ENCODE data around the gene GYG1. TPM values are rescaled to one million over a fixed set of nuclear protein-coding genes. Genes with fewer than 3 reads are reported as not detected.

Gene GYG1
- total RNA-seq, 1 experiment from 2014 or later, result 34.8 TPM

DNA sequence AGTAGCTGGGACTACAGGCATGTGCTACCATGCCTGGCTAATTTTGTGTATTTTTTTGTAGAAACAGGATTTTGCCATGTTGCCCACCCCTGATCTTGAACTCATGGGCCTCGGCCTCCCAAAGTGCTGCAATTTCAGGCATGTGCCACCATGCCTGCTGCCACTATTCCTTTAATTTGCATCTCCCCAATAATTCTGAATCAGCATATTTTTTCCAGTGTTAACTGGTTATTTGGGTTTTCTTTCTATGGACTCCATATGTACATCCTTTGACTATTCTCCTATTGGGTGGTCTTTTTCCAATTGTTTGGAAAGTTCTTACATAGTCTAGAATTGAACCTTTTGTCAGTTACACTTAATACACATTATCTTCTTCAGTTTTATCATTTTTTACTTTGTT, 66.9 kb downstream of the GYG1 start:
- Mint-ChIP-seq H3K36me3 (peaks cover 68% of the 10 kb centered on the region), H3K9me3 (no peaks in the 10 kb centered on the region), H3K27ac (no peak overlapping the region), H3K4me1 (peaks cover 6% of the 10 kb centered on the region; the same call in 1 of the 2 replicates), H3K4me3 (no peak overlapping the region), H3K27me3 (ENCODE audit: low read depth) (no peaks in the 10 kb centered on the region)
- DNase-seq (ENCODE audit: low spot score) (no peak), ATAC-seq (no peak)
- CTCF ChIA-PET, result no interaction called here
- POLR2A ChIA-PET, result no interaction called here
- TF ChIP-seq, protein P1, sequence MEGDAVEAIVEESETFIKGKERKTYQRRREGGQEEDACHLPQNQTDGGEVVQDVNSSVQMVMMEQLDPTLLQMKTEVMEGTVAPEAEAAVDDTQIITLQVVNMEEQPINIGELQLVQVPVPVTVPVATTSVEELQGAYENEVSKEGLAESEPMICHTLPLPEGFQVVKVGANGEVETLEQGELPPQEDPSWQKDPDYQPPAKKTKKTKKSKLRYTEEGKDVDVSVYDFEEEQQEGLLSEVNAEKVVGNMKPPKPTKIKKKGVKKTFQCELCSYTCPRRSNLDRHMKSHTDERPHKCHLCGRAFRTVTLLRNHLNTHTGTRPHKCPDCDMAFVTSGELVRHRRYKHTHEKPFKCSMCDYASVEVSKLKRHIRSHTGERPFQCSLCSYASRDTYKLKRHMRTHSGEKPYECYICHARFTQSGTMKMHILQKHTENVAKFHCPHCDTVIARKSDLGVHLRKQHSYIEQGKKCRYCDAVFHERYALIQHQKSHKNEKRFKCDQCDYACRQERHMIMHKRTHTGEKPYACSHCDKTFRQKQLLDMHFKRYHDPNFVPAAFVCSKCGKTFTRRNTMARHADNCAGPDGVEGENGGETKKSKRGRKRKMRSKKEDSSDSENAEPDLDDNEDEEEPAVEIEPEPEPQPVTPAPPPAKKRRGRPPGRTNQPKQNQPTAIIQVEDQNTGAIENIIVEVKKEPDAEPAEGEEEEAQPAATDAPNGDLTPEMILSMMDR (IDR thresholded peaks at IDR 0.05), result no peak
- TF ChIP-seq, protein P2, sequence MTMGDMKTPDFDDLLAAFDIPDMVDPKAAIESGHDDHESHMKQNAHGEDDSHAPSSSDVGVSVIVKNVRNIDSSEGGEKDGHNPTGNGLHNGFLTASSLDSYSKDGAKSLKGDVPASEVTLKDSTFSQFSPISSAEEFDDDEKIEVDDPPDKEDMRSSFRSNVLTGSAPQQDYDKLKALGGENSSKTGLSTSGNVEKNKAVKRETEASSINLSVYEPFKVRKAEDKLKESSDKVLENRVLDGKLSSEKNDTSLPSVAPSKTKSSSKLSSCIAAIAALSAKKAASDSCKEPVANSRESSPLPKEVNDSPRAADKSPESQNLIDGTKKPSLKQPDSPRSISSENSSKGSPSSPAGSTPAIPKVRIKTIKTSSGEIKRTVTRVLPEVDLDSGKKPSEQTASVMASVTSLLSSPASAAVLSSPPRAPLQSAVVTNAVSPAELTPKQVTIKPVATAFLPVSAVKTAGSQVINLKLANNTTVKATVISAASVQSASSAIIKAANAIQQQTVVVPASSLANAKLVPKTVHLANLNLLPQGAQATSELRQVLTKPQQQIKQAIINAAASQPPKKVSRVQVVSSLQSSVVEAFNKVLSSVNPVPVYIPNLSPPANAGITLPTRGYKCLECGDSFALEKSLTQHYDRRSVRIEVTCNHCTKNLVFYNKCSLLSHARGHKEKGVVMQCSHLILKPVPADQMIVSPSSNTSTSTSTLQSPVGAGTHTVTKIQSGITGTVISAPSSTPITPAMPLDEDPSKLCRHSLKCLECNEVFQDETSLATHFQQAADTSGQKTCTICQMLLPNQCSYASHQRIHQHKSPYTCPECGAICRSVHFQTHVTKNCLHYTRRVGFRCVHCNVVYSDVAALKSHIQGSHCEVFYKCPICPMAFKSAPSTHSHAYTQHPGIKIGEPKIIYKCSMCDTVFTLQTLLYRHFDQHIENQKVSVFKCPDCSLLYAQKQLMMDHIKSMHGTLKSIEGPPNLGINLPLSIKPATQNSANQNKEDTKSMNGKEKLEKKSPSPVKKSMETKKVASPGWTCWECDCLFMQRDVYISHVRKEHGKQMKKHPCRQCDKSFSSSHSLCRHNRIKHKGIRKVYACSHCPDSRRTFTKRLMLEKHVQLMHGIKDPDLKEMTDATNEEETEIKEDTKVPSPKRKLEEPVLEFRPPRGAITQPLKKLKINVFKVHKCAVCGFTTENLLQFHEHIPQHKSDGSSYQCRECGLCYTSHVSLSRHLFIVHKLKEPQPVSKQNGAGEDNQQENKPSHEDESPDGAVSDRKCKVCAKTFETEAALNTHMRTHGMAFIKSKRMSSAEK (CRISPR knock-in tag; IDR thresholded peaks at IDR 0.05; ENCODE audit: borderline replicate concordance), result no peak
- TF ChIP-seq, protein P3, sequence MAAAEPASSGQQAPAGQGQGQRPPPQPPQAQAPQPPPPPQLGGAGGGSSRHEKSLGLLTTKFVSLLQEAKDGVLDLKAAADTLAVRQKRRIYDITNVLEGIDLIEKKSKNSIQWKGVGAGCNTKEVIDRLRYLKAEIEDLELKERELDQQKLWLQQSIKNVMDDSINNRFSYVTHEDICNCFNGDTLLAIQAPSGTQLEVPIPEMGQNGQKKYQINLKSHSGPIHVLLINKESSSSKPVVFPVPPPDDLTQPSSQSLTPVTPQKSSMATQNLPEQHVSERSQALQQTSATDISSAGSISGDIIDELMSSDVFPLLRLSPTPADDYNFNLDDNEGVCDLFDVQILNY (CRISPR knock-in tag; IDR thresholded peaks at IDR 0.05), result no peak
- TF ChIP-seq CBFB (CRISPR knock-in tag; IDR thresholded peaks at IDR 0.05; ENCODE audit: low read depth) (no peak), ZNF317 (CRISPR knock-in tag; IDR thresholded peaks at IDR 0.05; ENCODE audit: borderline replicate concordance, low read depth) (no peak), RORB (CRISPR knock-in tag; IDR thresholded peaks at IDR 0.05) (no peak), PRRX2 (CRISPR knock-in tag; IDR thresholded peaks at IDR 0.05) (no peak), ZNF232 (CRISPR knock-in tag; IDR thresholded peaks at IDR 0.05) (no peak), ZNF416 (CRISPR knock-in tag; IDR thresholded peaks at IDR 0.05) (no peak), NFYB (CRISPR knock-in tag; conservative IDR thresholded peaks at IDR 0.05; ENCODE audit: low read depth) (no peak)
- TF ChIP-seq, protein P4, sequence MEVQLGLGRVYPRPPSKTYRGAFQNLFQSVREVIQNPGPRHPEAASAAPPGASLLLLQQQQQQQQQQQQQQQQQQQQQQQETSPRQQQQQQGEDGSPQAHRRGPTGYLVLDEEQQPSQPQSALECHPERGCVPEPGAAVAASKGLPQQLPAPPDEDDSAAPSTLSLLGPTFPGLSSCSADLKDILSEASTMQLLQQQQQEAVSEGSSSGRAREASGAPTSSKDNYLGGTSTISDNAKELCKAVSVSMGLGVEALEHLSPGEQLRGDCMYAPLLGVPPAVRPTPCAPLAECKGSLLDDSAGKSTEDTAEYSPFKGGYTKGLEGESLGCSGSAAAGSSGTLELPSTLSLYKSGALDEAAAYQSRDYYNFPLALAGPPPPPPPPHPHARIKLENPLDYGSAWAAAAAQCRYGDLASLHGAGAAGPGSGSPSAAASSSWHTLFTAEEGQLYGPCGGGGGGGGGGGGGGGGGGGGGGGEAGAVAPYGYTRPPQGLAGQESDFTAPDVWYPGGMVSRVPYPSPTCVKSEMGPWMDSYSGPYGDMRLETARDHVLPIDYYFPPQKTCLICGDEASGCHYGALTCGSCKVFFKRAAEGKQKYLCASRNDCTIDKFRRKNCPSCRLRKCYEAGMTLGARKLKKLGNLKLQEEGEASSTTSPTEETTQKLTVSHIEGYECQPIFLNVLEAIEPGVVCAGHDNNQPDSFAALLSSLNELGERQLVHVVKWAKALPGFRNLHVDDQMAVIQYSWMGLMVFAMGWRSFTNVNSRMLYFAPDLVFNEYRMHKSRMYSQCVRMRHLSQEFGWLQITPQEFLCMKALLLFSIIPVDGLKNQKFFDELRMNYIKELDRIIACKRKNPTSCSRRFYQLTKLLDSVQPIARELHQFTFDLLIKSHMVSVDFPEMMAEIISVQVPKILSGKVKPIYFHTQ (CRISPR knock-in tag; IDR thresholded peaks at IDR 0.05), result no peak
- TF ChIP-seq, protein P5, sequence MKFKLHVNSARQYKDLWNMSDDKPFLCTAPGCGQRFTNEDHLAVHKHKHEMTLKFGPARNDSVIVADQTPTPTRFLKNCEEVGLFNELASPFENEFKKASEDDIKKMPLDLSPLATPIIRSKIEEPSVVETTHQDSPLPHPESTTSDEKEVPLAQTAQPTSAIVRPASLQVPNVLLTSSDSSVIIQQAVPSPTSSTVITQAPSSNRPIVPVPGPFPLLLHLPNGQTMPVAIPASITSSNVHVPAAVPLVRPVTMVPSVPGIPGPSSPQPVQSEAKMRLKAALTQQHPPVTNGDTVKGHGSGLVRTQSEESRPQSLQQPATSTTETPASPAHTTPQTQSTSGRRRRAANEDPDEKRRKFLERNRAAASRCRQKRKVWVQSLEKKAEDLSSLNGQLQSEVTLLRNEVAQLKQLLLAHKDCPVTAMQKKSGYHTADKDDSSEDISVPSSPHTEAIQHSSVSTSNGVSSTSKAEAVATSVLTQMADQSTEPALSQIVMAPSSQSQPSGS (CRISPR knock-in tag; IDR thresholded peaks at IDR 0.05; ENCODE audit: borderline replicate concordance, low read depth), result no peak
- TF ChIP-seq, protein P6, sequence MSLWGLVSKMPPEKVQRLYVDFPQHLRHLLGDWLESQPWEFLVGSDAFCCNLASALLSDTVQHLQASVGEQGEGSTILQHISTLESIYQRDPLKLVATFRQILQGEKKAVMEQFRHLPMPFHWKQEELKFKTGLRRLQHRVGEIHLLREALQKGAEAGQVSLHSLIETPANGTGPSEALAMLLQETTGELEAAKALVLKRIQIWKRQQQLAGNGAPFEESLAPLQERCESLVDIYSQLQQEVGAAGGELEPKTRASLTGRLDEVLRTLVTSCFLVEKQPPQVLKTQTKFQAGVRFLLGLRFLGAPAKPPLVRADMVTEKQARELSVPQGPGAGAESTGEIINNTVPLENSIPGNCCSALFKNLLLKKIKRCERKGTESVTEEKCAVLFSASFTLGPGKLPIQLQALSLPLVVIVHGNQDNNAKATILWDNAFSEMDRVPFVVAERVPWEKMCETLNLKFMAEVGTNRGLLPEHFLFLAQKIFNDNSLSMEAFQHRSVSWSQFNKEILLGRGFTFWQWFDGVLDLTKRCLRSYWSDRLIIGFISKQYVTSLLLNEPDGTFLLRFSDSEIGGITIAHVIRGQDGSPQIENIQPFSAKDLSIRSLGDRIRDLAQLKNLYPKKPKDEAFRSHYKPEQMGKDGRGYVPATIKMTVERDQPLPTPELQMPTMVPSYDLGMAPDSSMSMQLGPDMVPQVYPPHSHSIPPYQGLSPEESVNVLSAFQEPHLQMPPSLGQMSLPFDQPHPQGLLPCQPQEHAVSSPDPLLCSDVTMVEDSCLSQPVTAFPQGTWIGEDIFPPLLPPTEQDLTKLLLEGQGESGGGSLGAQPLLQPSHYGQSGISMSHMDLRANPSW (CRISPR knock-in tag; conservative IDR thresholded peaks at IDR 0.05; ENCODE audit: low read depth), result no peak
- TF ChIP-seq, protein P7, sequence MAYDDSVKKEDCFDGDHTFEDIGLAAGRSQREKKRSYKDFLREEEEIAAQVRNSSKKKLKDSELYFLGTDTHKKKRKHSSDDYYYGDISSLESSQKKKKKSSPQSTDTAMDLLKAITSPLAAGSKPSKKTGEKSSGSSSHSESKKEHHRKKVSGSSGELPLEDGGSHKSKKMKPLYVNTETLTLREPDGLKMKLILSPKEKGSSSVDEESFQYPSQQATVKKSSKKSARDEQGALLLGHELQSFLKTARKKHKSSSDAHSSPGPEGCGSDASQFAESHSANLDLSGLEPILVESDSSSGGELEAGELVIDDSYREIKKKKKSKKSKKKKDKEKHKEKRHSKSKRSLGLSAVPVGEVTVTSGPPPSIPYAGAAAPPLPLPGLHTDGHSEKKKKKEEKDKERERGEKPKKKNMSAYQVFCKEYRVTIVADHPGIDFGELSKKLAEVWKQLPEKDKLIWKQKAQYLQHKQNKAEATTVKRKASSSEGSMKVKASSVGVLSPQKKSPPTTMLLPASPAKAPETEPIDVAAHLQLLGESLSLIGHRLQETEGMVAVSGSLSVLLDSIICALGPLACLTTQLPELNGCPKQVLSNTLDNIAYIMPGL (CRISPR knock-in tag; IDR thresholded peaks at IDR 0.05), result no peak
- TF ChIP-seq, protein P8, sequence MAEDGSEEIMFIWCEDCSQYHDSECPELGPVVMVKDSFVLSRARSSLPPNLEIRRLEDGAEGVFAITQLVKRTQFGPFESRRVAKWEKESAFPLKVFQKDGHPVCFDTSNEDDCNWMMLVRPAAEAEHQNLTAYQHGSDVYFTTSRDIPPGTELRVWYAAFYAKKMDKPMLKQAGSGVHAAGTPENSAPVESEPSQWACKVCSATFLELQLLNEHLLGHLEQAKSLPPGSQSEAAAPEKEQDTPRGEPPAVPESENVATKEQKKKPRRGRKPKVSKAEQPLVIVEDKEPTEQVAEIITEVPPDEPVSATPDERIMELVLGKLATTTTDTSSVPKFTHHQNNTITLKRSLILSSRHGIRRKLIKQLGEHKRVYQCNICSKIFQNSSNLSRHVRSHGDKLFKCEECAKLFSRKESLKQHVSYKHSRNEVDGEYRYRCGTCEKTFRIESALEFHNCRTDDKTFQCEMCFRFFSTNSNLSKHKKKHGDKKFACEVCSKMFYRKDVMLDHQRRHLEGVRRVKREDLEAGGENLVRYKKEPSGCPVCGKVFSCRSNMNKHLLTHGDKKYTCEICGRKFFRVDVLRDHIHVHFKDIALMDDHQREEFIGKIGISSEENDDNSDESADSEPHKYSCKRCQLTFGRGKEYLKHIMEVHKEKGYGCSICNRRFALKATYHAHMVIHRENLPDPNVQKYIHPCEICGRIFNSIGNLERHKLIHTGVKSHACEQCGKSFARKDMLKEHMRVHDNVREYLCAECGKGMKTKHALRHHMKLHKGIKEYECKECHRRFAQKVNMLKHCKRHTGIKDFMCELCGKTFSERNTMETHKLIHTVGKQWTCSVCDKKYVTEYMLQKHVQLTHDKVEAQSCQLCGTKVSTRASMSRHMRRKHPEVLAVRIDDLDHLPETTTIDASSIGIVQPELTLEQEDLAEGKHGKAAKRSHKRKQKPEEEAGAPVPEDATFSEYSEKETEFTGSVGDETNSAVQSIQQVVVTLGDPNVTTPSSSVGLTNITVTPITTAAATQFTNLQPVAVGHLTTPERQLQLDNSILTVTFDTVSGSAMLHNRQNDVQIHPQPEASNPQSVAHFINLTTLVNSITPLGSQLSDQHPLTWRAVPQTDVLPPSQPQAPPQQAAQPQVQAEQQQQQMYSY (CRISPR knock-in tag; IDR thresholded peaks at IDR 0.05), result no peak
